Activated B cell treated with CpG ODN at 0.5 μM for 24 hours (primary cell): ENCODE data around the gene THBS2. TPM values are rescaled to one million over a fixed set of nuclear protein-coding genes. Genes with fewer than 3 reads are reported as not detected.

Experiments used
- ATAC-seq: fragments of 200-7000 bp; cut with Tn5 transposase; one replicate; pipeline ENCODE4 v1.10.0; 2021; ENCODE audit warnings: low read depth, mild to moderate bottlenecking, moderate library complexity
- CTCF ChIA-PET: fragments of 350-600 bp; sonication (Branson Sonifier 250); formaldehyde crosslinking; loops from one replicate; lab custom pipeline; 2021; ENCODE audit warnings: antibody characterized with exemption; lab: Charles Lee
- POLR2A ChIA-PET: fragments of 350-600 bp; sonication (Branson Sonifier 250); formaldehyde crosslinking; loops from one replicate; lab custom pipeline; 2021; ENCODE audit warnings: antibody characterized with exemption; lab: Charles Lee
- DNase-seq: peaks from one replicate; pipeline ENCODE4 v3.0.0; 2022
- H3K27ac Mint-ChIP-seq: one replicate; pipeline ENCODE4 v1.8.0; 2020; ENCODE audit warnings: mixed read lengths
- H3K27me3 Mint-ChIP-seq: one replicate; pipeline ENCODE4 v1.8.0; 2021; ENCODE audit warnings: mixed read lengths
- H3K36me3 Mint-ChIP-seq: one replicate; pipeline ENCODE4 v1.8.0; 2021; ENCODE audit warnings: low read depth, mixed read lengths
- H3K4me1 Mint-ChIP-seq: one replicate; pipeline ENCODE4 v1.8.0; 2021; ENCODE audit warnings: mixed read lengths
- H3K4me3 Mint-ChIP-seq: one replicate; pipeline ENCODE4 v1.8.0; 2020; ENCODE audit warnings: mild to moderate bottlenecking, mixed read lengths
- H3K9me3 Mint-ChIP-seq: one replicate; pipeline ENCODE4 v1.8.0; 2020; ENCODE audit warnings: mixed read lengths
- intact Hi-C: fragments of 100-400 bp; cut with micrococcal nuclease; formaldehyde crosslinking; loops from one replicate; pipeline ENCODE4 v1.15.1; 2024
- total RNA-seq: library from RNA; stranded (reverse); gene quantifications from 2 replicates; pipeline ENCODE4 v1.2.3, GENCODE V29; 2022
- TF ChIP-seq, protein P1 (sequence below): fragments of 200-600 bp; IDR thresholded peaks from one replicate; pipeline ENCODE4 v1.8.0; 2022; ENCODE audit warnings: antibody characterized with exemption, mild to moderate bottlenecking

The THBS2 gene
- total RNA-seq, 1 donor from 2014 or later = not detected

DNA sequence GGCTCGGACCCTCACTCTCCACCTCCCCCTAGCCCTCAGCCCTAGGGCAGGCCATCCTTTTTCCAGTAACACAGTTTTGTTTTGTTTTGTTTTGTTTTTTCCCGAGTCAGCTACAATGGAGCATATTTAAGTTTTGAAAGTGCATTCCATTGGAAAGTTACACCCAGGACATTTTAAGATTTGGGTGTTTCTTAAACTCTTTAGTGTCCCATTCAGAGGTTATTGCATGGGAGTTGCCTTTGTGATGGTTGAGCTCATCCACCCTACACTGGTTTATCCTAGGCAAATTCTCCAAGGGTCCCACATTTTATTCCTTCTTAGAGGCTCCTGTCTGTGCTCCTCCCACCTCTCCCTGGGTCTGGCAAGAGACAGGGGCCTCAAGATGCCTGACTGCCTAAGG lies 58.9 kb downstream of the THBS2 start:
- no peak overlapping the region for H3K4me3 Mint-ChIP-seq
- no peak for ATAC-seq
- POLR2A ChIA-PET = no interaction called here
- H3K27me3 Mint-ChIP-seq = peaks cover 3% of the 10 kb centered on the region
- intact Hi-C loops = no loop called here
- TF ChIP-seq, protein P1, sequence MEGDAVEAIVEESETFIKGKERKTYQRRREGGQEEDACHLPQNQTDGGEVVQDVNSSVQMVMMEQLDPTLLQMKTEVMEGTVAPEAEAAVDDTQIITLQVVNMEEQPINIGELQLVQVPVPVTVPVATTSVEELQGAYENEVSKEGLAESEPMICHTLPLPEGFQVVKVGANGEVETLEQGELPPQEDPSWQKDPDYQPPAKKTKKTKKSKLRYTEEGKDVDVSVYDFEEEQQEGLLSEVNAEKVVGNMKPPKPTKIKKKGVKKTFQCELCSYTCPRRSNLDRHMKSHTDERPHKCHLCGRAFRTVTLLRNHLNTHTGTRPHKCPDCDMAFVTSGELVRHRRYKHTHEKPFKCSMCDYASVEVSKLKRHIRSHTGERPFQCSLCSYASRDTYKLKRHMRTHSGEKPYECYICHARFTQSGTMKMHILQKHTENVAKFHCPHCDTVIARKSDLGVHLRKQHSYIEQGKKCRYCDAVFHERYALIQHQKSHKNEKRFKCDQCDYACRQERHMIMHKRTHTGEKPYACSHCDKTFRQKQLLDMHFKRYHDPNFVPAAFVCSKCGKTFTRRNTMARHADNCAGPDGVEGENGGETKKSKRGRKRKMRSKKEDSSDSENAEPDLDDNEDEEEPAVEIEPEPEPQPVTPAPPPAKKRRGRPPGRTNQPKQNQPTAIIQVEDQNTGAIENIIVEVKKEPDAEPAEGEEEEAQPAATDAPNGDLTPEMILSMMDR = no peak
- no peaks in the 10 kb centered on the region for H3K4me1 Mint-ChIP-seq
- no peaks in the 10 kb centered on the region for H3K36me3 Mint-ChIP-seq
- DNase-seq = no peak
- H3K27ac Mint-ChIP-seq = no peak overlapping the region
- H3K9me3 Mint-ChIP-seq = no peaks in the 10 kb centered on the region
- CTCF ChIA-PET = no interaction called here

DNA sequence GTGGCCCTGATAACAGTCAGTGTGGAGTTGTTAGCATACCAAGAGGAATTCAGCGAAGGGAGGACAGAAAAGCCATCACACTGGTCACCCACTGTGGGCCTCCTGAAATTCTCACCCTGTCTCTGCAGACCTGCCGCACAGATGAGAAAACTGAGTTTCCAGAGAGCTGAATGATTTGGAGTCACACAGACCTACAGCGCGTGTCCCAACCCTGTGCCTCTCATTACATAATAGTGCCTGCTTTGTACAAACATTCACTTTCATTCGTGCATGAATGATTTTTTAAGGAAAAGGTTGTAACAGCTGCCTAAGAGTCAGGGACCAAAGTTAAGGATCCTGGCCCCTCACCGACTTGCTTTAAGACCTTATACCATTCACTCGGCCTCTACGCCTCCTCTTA lies 62.7 kb downstream of the THBS2 start:
- Mint-ChIP-seq H3K36me3 (no peaks in the 10 kb centered on the region), H3K4me1 (no peaks in the 10 kb centered on the region), H3K27ac (no peak overlapping the region), H3K27me3 (peaks cover 6% of the 10 kb centered on the region), H3K4me3 (no peak overlapping the region), H3K9me3 (no peaks in the 10 kb centered on the region)
- CTCF ChIA-PET = no interaction called here
- POLR2A ChIA-PET = no interaction called here
- intact Hi-C loops = no loop called here
- ATAC-seq (no peak), DNase-seq (no peak)
- TF ChIP-seq, protein P1 = no peak

DNA sequence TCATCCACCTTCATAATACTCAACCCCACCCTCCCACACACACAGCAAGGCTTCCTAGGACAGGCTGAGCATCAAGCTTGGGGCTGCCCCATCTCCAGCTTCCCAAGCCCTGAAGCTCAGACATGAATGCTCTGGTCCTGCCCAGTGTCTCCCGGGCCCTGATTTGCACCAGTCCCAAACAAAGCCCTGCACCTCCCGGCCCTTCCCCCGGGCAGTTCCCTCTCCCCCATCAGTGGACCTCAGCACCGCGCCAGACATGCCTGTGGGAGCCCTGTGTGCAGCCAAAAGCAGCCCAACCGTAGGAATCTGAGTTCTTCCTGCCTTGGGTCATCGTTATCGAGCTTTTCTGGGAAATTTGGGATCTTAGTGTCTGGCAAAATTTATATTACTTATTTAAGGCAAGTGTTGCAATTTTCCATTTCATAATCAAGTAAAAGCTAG lies 63.5 kb downstream of the THBS2 start:
- DNase-seq = no peak
- H3K27ac Mint-ChIP-seq = no peak overlapping the region
- ATAC-seq = no peak
- POLR2A ChIA-PET = no interaction called here
- peaks cover 6% of the 10 kb centered on the region for H3K27me3 Mint-ChIP-seq
- no peaks in the 10 kb centered on the region for H3K9me3 Mint-ChIP-seq
- H3K36me3 Mint-ChIP-seq = no peaks in the 10 kb centered on the region
- no peak overlapping the region for H3K4me3 Mint-ChIP-seq
- H3K4me1 Mint-ChIP-seq = no peaks in the 10 kb centered on the region
- CTCF ChIA-PET = no interaction called here
- TF ChIP-seq, protein P1 = no peak
- intact Hi-C loops = no loop called here

DNA sequence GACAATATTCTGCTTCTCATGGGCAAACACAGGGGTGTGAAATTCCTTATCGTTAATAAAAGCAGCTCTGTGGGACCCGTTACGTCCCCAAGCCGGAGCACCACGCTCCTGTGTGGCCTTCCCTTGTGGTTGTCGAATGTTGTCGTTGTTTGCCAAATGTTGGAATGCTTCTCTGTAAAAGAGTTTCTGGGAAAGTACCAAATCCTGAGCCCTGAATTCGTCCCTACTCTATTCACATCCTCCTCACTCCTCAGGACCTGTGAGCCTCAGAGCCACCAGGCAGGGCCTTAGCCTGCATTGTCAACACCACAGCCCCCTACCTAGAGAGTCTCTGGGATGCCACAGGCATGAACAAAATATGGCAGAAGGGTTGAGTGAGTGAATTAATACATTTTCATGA lies 64.0 kb downstream of the THBS2 start:
- DNase-seq (no peak), ATAC-seq (no peak)
- Mint-ChIP-seq H3K4me3 (no peak overlapping the region), H3K4me1 (no peaks in the 10 kb centered on the region), H3K27me3 (peaks cover 6% of the 10 kb centered on the region), H3K36me3 (no peaks in the 10 kb centered on the region), H3K27ac (no peak overlapping the region), H3K9me3 (no peaks in the 10 kb centered on the region)
- TF ChIP-seq, protein P1 = no peak
- CTCF ChIA-PET = no interaction called here
- intact Hi-C loops = no loop called here
- POLR2A ChIA-PET = no interaction called here

DNA sequence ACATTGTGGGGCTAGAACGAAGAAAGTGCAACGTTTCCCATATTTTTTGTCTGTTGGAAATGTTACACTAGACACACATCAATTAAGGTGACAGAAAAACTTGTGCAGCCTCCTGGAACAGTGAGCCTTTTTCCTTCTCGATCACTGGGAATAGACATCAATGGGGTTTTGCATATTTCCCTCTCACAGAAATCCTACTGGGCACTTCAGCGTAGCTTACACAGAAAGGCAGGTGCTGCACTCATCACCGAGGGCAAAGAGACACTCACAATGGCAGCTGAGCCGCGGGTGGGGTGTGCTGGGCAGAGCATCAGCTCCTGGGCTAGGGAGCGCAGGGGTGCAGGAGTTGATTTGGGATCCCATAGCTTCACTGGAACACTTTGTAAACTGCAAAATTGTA lies 64.5 kb downstream of the THBS2 start:
- ATAC-seq = no peak
- POLR2A ChIA-PET = no interaction called here
- Mint-ChIP-seq H3K4me3 (no peak overlapping the region), H3K4me1 (no peaks in the 10 kb centered on the region), H3K36me3 (no peaks in the 10 kb centered on the region), H3K9me3 (no peaks in the 10 kb centered on the region), H3K27me3 (peaks cover 6% of the 10 kb centered on the region), H3K27ac (no peak overlapping the region)
- intact Hi-C loops = no loop called here
- TF ChIP-seq, protein P1 = no peak
- DNase-seq = no peak
- CTCF ChIA-PET = no interaction called here
